Measurements from ENCODE around the gene EEF2.

- TF ChIP-seq, protein P1, sequence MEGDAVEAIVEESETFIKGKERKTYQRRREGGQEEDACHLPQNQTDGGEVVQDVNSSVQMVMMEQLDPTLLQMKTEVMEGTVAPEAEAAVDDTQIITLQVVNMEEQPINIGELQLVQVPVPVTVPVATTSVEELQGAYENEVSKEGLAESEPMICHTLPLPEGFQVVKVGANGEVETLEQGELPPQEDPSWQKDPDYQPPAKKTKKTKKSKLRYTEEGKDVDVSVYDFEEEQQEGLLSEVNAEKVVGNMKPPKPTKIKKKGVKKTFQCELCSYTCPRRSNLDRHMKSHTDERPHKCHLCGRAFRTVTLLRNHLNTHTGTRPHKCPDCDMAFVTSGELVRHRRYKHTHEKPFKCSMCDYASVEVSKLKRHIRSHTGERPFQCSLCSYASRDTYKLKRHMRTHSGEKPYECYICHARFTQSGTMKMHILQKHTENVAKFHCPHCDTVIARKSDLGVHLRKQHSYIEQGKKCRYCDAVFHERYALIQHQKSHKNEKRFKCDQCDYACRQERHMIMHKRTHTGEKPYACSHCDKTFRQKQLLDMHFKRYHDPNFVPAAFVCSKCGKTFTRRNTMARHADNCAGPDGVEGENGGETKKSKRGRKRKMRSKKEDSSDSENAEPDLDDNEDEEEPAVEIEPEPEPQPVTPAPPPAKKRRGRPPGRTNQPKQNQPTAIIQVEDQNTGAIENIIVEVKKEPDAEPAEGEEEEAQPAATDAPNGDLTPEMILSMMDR (conservative IDR thresholded peaks at IDR 0.05) = no peak
- no peak for TF ChIP-seq ZFX (IDR thresholded peaks at IDR 0.05)
Observed at GRCh38 chr19:3985643-3986259, 488 bp upstream of the EEF2 start.
